Measurements from ENCODE around the gene MAML3. TPM values are rescaled to one million over a fixed set of nuclear protein-coding genes. Genes with fewer than 3 reads are reported as not detected.

MAML3 gene
- total and polyA plus RNA-seq, 10 donors: 0.63 to 18.4 (median 12.7) TPM

GRCh38 chr4:139801895-139802294 is 352.1 kb downstream of the MAML3 start:
- 93 to 98% (median 97%) methylated on average over 6 of the region's 6 CpGs for WGBS, 5 donors
- DNase-seq: no peak
- Histone ChIP-seq H3K4me3 (no peak overlapping the region), H3K9me3 (no peaks in the 10 kb centered on the region), H3K27me3 (replicated peaks in 1 of 7) (no peaks in the 10 kb centered on the region), H3K27ac (no peak overlapping the region), H3K4me1 (peaks cover 0 to 21% (median 3%) of the 10 kb centered on the region in 6 donors), H3K36me3 (no peaks in the 10 kb centered on the region)
- TF ChIP-seq POLR2A (IDR thresholded peaks at IDR 0.05) (no peak), CTCF (IDR thresholded peaks at IDR 0.05 in 8 of 11, conservative IDR thresholded peaks at IDR 0.05 in 3 of 11) (no peak), POLR2AphosphoS5 (IDR thresholded peaks at IDR 0.05) (no peak)
- intact Hi-C loops (cut with DNase I; ENCODE audit: low total_unique reads): no loop called here

- DNase-seq: no peak
- intact Hi-C loops (cut with DNase I; ENCODE audit: low total_unique reads): no loop called here
Observed at GRCh38 chr4:139800082-139800481, 353.9 kb downstream of the MAML3 start.

GRCh38 chr4:139799615-139800014 is 354.4 kb downstream of the MAML3 start:
- Histone ChIP-seq H3K4me3 (no peak overlapping the region), H3K36me3 (no peaks in the 10 kb centered on the region), H3K4me1 (peaks cover 0 to 21% (median 3%) of the 10 kb centered on the region in 6 donors), H3K9me3 (no peaks in the 10 kb centered on the region), H3K27me3 (replicated peaks in 1 of 7) (no peaks in the 10 kb centered on the region), H3K27ac (no peak overlapping the region)
- intact Hi-C loops (cut with DNase I; ENCODE audit: low total_unique reads): no loop called here
- no peak for DNase-seq
- TF ChIP-seq CTCF (IDR thresholded peaks at IDR 0.05 in 8 of 11, conservative IDR thresholded peaks at IDR 0.05 in 3 of 11) (no peak), POLR2AphosphoS5 (IDR thresholded peaks at IDR 0.05) (no peak), POLR2A (IDR thresholded peaks at IDR 0.05) (no peak)

More at GRCh38 chr4:139800082-139800481, 353.9 kb downstream of the MAML3 start:
- Histone ChIP-seq H3K27me3 (replicated peaks in 1 of 7) (no peaks in the 10 kb centered on the region), H3K36me3 (no peaks in the 10 kb centered on the region), H3K4me1 (peaks cover 0 to 21% (median 3%) of the 10 kb centered on the region in 6 donors), H3K4me3 (no peak overlapping the region), H3K27ac (no peak overlapping the region), H3K9me3 (no peaks in the 10 kb centered on the region)
- no peak for TF ChIP-seq POLR2AphosphoS5 (IDR thresholded peaks at IDR 0.05)
- TF ChIP-seq POLR2A (IDR thresholded peaks at IDR 0.05): no peak
- no peak for TF ChIP-seq CTCF (IDR thresholded peaks at IDR 0.05 in 8 of 11, conservative IDR thresholded peaks at IDR 0.05 in 3 of 11)
- WGBS, 5 donors: 71 to 78% (median 77%) methylated on average over 4 of the region's 4 CpGs

GRCh38 chr4:139798456-139798855 is 355.5 kb downstream of the MAML3 start:
- H3K4me3 ChIP-seq: no peak overlapping the region
- peaks cover 0 to 21% (median 3%) of the 10 kb centered on the region in 6 donors for H3K4me1 ChIP-seq
- H3K27ac ChIP-seq: no peak overlapping the region
- H3K27me3 ChIP-seq (replicated peaks in 1 of 7): no peaks in the 10 kb centered on the region
- TF ChIP-seq CTCF (IDR thresholded peaks at IDR 0.05 in 8 of 11, conservative IDR thresholded peaks at IDR 0.05 in 3 of 11): no peak
- H3K9me3 ChIP-seq: no peaks in the 10 kb centered on the region
- intact Hi-C loops (cut with DNase I; ENCODE audit: low total_unique reads): no loop called here
- DNase-seq: no peak
- no peaks in the 10 kb centered on the region for H3K36me3 ChIP-seq

All from spleen (tissue), 11 donors.